Hepatocyte (in vitro differentiated cells): ENCODE data around the gene RBBP5.

ENCODE experiments used
- CTCF ChIP-seq: fragments of 200-600 bp; sonication (generic); IDR thresholded peaks from 2 replicates; pipeline ENCODE4 v1.5.1; 2016; ENCODE audit warnings: antibody characterized with exemption, mild to moderate bottlenecking; ENCODE audit not compliant: poor library complexity
- EZH2 ChIP-seq: fragments of 200-600 bp; sonication (generic); IDR thresholded peaks from 2 replicates; pipeline ENCODE4 v1.6.1; 2016; ENCODE audit warnings: antibody characterized with exemption, mild to moderate bottlenecking, borderline replicate concordance
- EZH2phosphoT487 ChIP-seq: fragments of 200-600 bp; sonication (generic); IDR thresholded peaks from one replicate; pipeline ENCODE4 v1.6.1; 2018; ENCODE audit warnings: antibody characterized with exemption, mild to moderate bottlenecking, low read depth, moderate library complexity; ENCODE audit not compliant: unreplicated experiment, severe bottlenecking

GRCh38 chr1:205077158-205077933 lies 44.4 kb downstream of the RBBP5 start:
- TF ChIP-seq CTCF: no peak
- no peak for TF ChIP-seq EZH2phosphoT487
- TF ChIP-seq EZH2: no peak
